A549 treated with AZD9567 at 1 μM for 4 hours (cell line): ENCODE measurements around the gene HSPA2. TPM values are rescaled to one million over a fixed set of nuclear protein-coding genes. Genes with fewer than 3 reads are reported as not detected.

Experiments used
- total RNA-seq: library from RNA; stranded (reverse); fragments of 200-300 nt; extraction: Qiagen RNA extraction; gene quantifications from 5 replicates; pipeline ENCODE4 v1.2.3, GENCODE V29; 2022; ENCODE audit not compliant: insufficient read depth

HSPA2 gene
- total RNA-seq = 28.4 to 47.2 TPM (median 36.0 TPM) in 5 replicates

DNA sequence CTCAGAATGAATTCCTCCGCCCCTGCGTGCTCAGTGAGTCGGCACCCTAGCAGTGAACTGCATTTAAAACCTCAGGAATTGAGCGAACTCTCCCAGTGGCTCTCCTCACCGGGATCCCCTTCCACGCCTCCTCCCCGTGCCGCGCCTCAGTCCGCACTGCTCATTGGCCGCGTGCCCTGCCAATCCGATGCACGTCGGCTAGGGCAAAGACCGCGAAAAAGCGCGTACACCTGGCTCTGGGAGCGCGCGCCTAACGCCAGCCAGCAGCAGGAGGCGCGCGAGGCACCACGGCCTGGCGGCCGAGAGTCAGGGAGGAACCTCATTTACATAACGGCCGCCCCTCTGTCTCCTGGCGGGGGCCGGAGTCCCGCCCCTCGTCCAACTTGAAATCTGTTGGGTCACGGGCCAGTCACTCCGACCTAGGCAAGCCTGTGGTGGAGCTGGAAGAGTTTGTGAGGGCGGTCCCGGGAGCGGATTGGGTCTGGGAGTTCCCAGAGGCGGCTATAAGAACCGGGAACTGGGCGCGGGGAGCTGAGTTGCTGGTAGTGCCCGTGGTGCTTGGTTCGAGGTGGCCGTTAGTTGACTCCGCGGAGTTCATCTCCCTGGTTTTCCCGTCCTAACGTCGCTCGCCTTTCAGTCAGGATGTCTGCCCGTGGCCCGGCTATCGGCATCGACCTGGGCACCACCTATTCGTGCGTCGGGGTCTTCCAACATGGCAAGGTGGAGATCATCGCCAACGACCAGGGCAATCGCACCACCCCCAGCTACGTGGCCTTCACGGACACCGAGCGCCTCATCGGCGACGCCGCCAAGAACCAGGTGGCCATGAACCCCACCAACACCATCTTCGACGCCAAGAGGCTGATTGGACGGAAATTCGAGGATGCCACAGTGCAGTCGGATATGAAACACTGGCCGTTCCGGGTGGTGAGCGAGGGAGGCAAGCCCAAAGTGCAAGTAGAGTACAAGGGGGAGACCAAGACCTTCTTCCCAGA is at the start of gene HSPA2:
Gene HSPA2, plus strand, starts transcription at position 534 of the 995 bp plus-strand sequence. Its CDS starts 109 bp downstream, at position 643.

DNA sequence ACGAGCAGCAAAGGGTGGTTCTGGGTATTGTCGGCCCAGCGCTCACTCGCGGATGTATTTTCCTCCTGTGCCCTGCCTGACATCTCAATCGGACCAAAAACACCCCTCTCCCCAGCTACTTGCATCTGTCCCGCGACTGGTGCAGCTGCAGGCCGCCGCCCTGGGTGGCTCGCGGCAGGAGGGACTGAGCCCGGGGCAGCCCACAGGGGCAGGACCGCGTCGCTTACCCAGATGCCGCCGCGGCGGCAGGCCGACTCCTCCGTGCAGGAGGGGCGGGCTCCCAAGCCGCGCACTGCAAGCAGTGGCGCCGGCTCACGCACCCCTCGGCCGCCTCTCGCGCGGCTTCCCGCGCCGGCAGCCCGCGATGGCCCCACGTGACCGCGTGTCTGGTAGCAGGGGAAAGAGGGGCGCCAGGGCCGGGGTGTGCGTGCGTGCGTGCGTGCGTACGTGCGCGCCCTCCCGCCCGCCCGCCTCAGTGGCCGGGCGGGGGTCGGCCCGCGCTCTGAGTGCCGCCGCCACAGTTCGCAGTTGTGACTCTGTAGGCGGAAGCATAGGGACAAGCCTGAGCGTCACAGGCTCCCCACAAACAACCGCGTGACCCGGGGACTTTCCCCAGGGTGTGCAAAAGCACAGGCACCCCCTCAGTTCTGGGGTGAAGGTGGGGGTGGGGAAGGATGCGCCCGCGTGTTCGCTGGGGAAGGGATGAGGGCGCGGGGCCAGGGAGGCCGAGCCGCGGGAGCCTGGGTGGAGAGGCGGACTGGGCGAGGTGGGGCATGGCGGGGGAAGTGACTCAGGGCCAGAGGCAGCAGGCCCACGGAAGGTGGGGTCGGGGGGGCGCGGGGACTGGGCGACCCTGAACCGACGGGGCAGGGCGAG is 36.9 kb upstream of the HSPA2 start, which contains the start of gene ZBTB25:
Gene ZBTB25, minus strand, starts transcription at position 405 of the 876 bp plus-strand sequence. CDS start 13,305 bp downstream, outside the sequence.

DNA sequence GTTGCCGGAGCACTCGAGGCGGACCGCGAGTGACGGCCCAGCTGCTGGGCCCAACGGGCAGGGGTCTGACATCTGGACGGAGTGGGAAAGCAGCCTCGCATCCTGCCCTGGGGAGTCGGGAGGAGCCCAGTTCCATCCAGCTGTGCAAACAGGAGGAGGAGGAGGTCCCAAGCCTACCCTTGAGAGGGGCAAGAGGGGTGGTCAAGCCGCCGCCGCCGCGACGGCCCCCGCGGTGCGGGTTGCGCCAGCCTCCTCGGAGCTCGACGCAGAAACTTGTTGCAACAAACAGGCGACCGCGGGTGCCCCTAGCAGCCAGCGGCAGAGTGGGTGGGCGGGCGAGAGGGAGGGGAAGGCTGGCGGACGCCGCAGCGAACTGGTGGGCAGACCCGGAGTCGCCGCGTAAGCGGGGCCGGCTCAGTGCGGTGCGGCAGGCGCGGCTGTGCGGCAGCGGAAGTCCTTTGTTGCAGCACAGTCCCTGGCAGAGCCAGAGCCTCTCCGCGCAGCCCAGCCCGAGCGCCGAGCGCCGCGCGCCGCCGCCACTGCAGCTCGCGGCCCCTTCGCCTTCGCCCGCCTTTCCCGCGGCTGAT is 36.1 kb upstream of the HSPA2 start, which contains the start of gene ZBTB1:
Gene ZBTB1, plus strand, starts transcription at position 461 of the 587 bp plus-strand sequence. CDS start 16,735 bp downstream, outside the sequence.

DNA sequence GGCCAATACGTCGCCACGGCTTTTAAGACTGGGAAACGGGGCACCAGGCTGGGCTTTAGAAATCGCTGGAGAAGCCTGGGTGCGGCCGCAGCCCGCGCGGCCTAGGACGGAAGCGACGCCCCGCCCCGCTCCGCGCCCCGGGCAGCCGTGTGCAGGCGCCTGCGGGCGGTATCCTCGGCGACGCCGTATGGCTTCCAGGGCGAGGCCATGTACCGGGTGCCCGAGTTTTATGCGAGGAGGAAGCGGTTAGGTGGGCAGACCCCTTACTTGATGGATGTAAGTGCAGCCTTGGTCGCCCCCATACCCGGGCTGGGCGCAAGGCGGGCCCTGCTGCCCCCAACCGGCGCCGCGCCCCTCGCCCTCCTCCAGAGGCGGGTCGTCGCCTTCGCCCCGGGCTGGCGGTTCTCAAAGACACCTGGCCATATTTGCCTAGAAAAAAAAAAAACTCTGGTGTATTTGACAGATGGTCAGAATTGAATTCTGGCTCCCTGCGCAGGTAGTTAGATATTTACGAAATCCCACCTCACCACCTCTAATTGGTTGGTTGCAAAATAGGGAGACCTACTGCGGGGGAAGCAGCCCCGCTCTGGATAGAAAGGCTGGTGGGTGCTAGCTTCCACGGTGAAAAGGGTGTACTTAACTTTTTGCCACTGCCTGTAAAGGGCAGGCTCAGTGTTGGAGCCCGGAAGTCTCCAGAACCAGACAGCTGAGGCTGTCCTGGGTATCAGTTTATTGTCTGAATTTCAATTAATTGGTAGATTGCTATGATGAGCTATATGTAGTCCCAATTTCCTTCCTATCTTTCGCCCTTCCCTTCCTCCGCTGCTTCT is 9.5 kb downstream of the HSPA2 start, which contains the start of gene PPP1R36:
Gene PPP1R36, plus strand, starts transcription at position 171 of the 830 bp plus-strand sequence. Its CDS starts 37 bp downstream, at position 208.

Other genes with a start within 250 kb of the HSPA2 start
- gene ESR2, start 246.4 kb upstream of the HSPA2 start, total RNA-seq = 0.01 to 0.06 TPM in 2 of 5 replicates, not detected in the others
- 103 to 130 TPM (median 111 TPM) in 5 replicates for gene MTHFD1, start 152.4 kb upstream of the HSPA2 start, total RNA-seq
- 0.26 to 0.42 TPM (median 0.39 TPM) in 5 replicates for gene AKAP5, start 75.2 kb upstream of the HSPA2 start, total RNA-seq
- gene ZBTB25, start 36.9 kb upstream of the HSPA2 start, total RNA-seq = 5.0 to 8.2 TPM (median 5.6 TPM) in 5 replicates
- 19.4 to 28.1 TPM (median 21.3 TPM) in 5 replicates for gene ZBTB1, start 36.0 kb upstream of the HSPA2 start, total RNA-seq
- gene PPP1R36, start 9.2 kb downstream of the HSPA2 start, total RNA-seq = 0.17 to 0.37 TPM (median 0.34 TPM) in 4 of 5 replicates, not detected in the other
- 19.5 to 28.7 TPM (median 27.1 TPM) in 5 replicates for gene PLEKHG3, start 163.7 kb downstream of the HSPA2 start, total RNA-seq